Fibroblast of villous mesenchyme (primary cell): ENCODE results near the gene RILP. TPM values are rescaled to one million over a fixed set of nuclear protein-coding genes. Genes with fewer than 3 reads are reported as not detected.

Experiments
- DNase-seq: peaks from one replicate; pipeline ENCODE4 v3.0.0-alpha.2; 2010; ENCODE audit warnings: low read depth
- H3K4me3 ChIP-seq: 2 replicates; pipeline ENCODE4 v1.5.1; 2011; ENCODE audit warnings: low read depth, mild to moderate bottlenecking, low read length
- total RNA-seq: library from RNA; depleted of rRNA; stranded (reverse); fragments of >200 nt; gene quantifications from 2 replicates; pipeline ENCODE4 v1.2.3, GENCODE V29; 2012
- TF ChIP-seq, protein P1 (sequence below): IDR thresholded peaks from 2 replicates; pipeline ENCODE4 v1.5.1; 2012; ENCODE audit warnings: low read depth, mild to moderate bottlenecking, low read length; ENCODE audit not compliant: insufficient read depth

The RILP gene
- total RNA-seq, 1 donor, result 9.1 TPM

DNA sequence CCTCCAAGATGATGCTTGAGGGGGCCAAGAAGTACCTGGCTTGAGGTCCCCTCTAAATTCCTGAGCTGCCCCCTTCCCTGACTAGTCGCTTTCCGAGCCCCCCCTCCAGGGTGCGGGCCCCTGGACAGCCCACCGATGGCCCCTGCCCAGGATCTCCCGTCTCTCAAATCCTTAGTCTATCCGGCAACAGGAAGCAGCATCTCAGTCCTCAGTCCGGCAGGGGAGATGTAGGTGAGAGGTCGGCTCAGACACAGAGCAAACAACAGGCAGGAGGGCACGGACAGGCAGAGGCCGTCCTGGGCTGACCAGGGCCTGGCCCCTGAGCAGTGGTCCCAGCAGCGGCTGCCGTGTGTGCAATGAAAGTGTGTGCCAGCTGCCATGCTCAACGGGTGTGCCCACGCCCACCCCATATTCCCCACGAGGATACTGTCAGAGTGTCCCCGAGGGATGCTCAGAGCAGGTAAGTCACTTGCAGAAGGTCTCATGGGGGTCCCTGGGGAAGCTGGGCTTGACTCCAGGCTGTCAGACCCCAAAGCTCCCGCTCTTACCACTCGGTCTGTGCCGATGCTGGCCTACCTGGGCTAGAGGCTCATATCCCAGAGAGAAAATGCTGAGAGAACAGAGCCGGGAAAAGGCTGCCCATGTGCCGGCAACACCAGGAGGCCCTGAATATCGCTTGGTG, 28.3 kb downstream of the RILP start:
- no peak for DNase-seq
- TF ChIP-seq, protein P1, sequence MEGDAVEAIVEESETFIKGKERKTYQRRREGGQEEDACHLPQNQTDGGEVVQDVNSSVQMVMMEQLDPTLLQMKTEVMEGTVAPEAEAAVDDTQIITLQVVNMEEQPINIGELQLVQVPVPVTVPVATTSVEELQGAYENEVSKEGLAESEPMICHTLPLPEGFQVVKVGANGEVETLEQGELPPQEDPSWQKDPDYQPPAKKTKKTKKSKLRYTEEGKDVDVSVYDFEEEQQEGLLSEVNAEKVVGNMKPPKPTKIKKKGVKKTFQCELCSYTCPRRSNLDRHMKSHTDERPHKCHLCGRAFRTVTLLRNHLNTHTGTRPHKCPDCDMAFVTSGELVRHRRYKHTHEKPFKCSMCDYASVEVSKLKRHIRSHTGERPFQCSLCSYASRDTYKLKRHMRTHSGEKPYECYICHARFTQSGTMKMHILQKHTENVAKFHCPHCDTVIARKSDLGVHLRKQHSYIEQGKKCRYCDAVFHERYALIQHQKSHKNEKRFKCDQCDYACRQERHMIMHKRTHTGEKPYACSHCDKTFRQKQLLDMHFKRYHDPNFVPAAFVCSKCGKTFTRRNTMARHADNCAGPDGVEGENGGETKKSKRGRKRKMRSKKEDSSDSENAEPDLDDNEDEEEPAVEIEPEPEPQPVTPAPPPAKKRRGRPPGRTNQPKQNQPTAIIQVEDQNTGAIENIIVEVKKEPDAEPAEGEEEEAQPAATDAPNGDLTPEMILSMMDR, result no peak
- no peak overlapping the region for H3K4me3 ChIP-seq

DNA sequence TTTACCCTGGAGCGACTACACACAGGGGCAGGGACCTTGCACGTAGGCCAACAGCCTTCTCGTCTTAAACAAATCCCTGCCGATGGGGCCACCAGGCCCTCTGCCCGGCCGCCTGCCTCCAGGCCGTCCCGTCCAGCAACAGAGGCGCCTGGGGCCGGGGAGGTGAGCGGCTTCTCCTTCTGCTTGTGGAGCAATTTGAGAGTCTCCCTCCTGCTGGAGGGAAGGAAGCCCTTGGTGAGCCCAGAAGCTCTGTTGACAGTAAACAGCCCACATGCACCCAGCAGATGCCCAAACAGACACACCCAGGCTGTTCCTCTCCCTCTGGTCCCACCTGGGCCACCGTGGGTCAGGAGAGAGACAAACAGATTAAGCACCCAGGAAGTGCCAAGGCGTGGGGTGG, 29.2 kb downstream of the RILP start:
- no peak overlapping the region for H3K4me3 ChIP-seq
- TF ChIP-seq, protein P1, result no peak
- no peak for DNase-seq

DNA sequence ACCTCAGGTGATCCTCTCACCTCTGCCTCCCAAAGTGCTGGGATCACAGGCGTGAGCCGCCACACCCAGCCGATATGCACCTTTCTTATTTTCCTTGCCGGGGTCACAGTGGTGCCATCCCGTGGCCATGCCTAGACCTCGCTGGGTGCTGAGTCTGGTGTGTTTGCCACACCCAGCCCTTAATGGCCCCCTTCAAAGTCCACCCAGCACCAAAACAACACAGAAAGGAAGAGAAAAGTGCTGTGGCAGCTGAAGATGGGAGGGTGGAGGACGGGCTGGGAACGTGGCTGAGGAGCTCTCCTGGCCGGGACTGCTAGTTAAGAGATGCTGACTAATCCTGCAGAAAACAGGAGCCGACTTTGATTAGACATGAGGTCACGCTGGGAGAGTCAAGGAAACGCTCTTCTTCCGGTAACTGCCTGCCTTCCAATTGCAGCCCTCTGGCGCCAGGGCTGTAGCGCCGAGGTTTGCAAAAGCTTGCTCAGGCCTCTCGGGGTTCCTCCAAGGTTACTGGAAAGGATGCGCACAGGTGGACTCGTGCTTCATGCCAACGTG, 32.0 kb downstream of the RILP start:
- H3K4me3 ChIP-seq, result no peak overlapping the region
- TF ChIP-seq, protein P1, result peak; percentile 1
- peak; percentile 74 for DNase-seq

DNA sequence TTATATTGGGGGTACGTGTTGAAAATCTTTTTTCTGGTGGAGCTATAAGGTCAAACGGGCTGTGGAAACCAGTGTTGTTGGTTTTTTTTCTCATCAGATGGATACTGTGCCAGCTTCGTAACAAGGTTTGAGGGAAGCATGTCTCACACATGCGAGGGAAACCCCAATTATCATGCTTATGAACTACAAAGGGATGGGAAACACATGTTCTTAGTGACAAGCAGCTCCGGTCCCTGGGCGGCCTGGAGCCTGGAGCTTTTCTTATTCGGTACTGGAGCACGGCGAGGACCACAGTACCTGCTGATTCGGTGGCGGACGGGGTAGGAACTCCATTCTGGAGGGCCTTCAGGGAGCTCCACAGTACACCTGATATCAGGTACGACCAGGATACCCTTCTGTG, 33.6 kb downstream of the RILP start:
- TF ChIP-seq, protein P1, result no peak
- no peak for DNase-seq
- no peak overlapping the region for H3K4me3 ChIP-seq

DNA sequence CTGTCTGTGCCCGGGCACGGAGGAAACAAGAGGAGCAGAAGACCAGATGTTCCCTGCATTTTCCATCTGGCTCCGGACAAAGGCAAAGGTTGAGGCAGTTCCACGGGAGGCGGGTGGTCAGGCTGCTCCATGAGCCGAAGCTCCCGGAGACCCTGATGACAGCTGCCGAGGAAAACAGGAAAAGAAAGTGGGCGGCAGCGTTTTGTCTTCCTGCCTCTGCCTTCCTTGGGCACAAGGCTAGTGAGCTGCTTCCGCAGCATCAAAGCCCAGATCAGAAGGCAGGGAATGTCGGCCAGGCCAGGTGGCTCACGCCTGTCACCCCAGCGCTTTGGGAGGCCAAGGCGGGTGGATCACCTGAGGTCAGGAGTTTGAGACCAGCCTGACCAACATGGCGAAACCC, 37.3 kb downstream of the RILP start:
- TF ChIP-seq, protein P1, result no peak
- H3K4me3 ChIP-seq, result no peak overlapping the region
- no peak for DNase-seq

DNA sequence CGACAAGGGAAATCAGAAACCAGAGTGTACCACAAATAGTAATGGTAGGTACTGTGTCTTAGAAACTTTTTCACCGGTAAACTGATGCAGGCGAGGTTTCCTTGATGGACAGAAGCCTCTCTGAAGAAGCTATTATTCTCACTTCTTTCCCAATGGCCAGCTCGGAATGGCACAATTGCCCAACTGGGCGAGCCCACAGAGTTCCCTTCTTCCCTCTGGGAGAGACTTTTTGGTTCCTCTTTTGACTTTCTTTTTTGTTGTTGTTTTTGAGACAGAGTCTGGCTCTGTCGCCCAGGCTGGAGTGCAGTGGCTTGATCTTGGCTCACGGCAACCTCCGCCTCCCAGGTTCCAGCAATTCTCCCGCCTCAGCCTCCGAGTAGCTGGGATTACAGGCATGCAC, 38.0 kb downstream of the RILP start:
- H3K4me3 ChIP-seq, result no peak overlapping the region
- DNase-seq, result no peak
- TF ChIP-seq, protein P1, result no peak

DNA sequence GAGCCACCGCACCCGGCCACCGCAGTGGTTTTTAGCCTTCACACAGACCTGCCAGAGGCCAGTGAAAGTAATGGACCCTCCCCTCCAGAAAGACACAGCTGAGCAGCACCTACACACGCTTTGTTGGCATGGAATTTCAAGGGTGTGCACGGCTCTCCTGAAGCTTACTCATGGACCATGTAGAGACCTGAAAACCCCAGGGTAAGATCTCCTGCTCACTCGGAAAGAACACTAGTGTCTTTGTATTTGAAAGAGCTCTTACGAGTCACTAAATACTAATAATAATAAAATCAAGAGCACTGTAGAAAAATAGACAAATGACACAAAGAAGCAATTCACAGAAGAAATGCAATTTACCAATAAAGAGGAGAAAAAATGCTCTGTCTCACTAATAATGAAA, 41.0 kb downstream of the RILP start:
- H3K4me3 ChIP-seq, result no peak overlapping the region
- no peak for DNase-seq
- TF ChIP-seq, protein P1, result no peak
